Mesenchymal stem cell (in vitro differentiated cells and primary cell): ENCODE results near the gene AHNAK.
"Not testable (repeated sequence)": the region's sequence is repeated elsewhere in the genome, so short reads cannot be mapped to it uniquely, and the experiment has no call there.

ENCODE experiments used
- DNase-seq: peaks from one replicate; pipeline ENCODE4 v3.0.0-alpha.2; 2013
- H2AFZ ChIP-seq: one replicate; pipeline ENCODE4 v1.6.1; 2013; ENCODE audit warnings: low read depth, mild to moderate bottlenecking, control low read depth, inconsistent platforms, low read length, moderate library complexity
- H2AK5ac ChIP-seq: 2 replicates; pipeline ENCODE4 v1.6.1; 2013; ENCODE audit warnings: low read length, moderate library complexity, mild to moderate bottlenecking, inconsistent platforms; ENCODE audit not compliant: severe bottlenecking
- H2BK120ac ChIP-seq: one replicate; pipeline ENCODE4 v1.6.1; 2013; ENCODE audit warnings: low read depth, mild to moderate bottlenecking, inconsistent platforms, low read length, moderate library complexity
- H2BK12ac ChIP-seq, 2 experiments: one replicate each; pipeline ENCODE4 v1.6.1; 2013; ENCODE audit warnings: inconsistent platforms in 2 of 2, low read length in 2 of 2, mild to moderate bottlenecking in 2 of 2, moderate library complexity in 2 of 2, control low read depth in 1 of 2
- H2BK15ac ChIP-seq: one replicate; pipeline ENCODE4 v1.6.1; 2013; ENCODE audit warnings: mild to moderate bottlenecking, low read depth, inconsistent platforms; ENCODE audit not compliant: poor library complexity, severe bottlenecking
- H2BK5ac ChIP-seq: 2 replicates; pipeline ENCODE4 v1.6.1; 2013; ENCODE audit warnings: low read depth, mild to moderate bottlenecking, low read length, control low read depth, inconsistent platforms; ENCODE audit not compliant: poor library complexity, severe bottlenecking
- H3K14ac ChIP-seq, 2 experiments: one replicate each; pipeline ENCODE4 v1.6.1; 2013; ENCODE audit warnings: inconsistent platforms in 2 of 2, low read length in 2 of 2, control low read depth in 1 of 2, mild to moderate bottlenecking in 1 of 2, moderate library complexity in 1 of 2
- H3K18ac ChIP-seq, 2 experiments: one replicate each; pipeline ENCODE4 v1.6.1; 2013; ENCODE audit warnings: inconsistent platforms in 2 of 2, low read length in 2 of 2, control low read depth in 1 of 2, low read depth in 1 of 2, mild to moderate bottlenecking in 1 of 2
- H3K23ac ChIP-seq, 2 experiments: one replicate each; pipeline ENCODE4 v1.6.1; 2013; ENCODE audit warnings: inconsistent platforms in 2 of 2, low read length in 2 of 2, mild to moderate bottlenecking in 2 of 2, moderate library complexity in 2 of 2, control low read depth in 1 of 2
- H3K27ac ChIP-seq: 2 replicates; pipeline ENCODE4 v1.5.1; 2013; ENCODE audit warnings: mild to moderate bottlenecking, moderate library complexity, low read length, control low read depth, inconsistent platforms; ENCODE audit not compliant: poor library complexity, severe bottlenecking
- H3K27me3 ChIP-seq, 2 experiments: 2 replicates each; pipeline versions ENCODE4 v1.6.1 to v1.7.0; 2013; ENCODE audit warnings: low read length in 2 of 2, mild to moderate bottlenecking in 2 of 2, moderate library complexity in 2 of 2, control low read depth in 1 of 2, inconsistent platforms in 1 of 2; ENCODE audit not compliant: control insufficient read depth in 1 of 2, insufficient read depth in 1 of 2
- H3K36me3 ChIP-seq, 2 experiments: 2 replicates each; pipeline versions ENCODE4 v1.6.1 to v1.7.0; 2013; ENCODE audit warnings: low read length in 2 of 2, control low read depth in 1 of 2, inconsistent platforms in 1 of 2, low read depth in 1 of 2, mild to moderate bottlenecking in 1 of 2; ENCODE audit not compliant: insufficient read depth in 2 of 2, control insufficient read depth in 1 of 2
- H3K4ac ChIP-seq, 2 experiments: one replicate each; pipeline ENCODE4 v1.6.1; 2013; ENCODE audit warnings: inconsistent platforms in 2 of 2, low read length in 2 of 2, mild to moderate bottlenecking in 2 of 2, moderate library complexity in 2 of 2, control low read depth in 1 of 2, low read depth in 1 of 2
- H3K4me1 ChIP-seq: 2 replicates; pipeline ENCODE4 v1.6.1; 2013; ENCODE audit warnings: low read depth, low read length, control low read depth; ENCODE audit not compliant: control insufficient read depth, insufficient read depth
- H3K4me2 ChIP-seq: 2 replicates; pipeline ENCODE4 v1.6.1; 2013; ENCODE audit warnings: low read length, mild to moderate bottlenecking, inconsistent platforms; ENCODE audit not compliant: poor library complexity, severe bottlenecking
- H3K4me3 ChIP-seq, 2 experiments: 2 replicates each; pipeline versions ENCODE4 v1.5.1 to v1.7.0; 2013; ENCODE audit warnings: low read length in 2 of 2, mild to moderate bottlenecking in 2 of 2, control low read depth in 1 of 2, low read depth in 1 of 2; ENCODE audit not compliant: insufficient read depth in 1 of 2
- H3K79me1 ChIP-seq: replicated peaks from 2 replicates; pipeline ENCODE4 v1.6.1; 2013; ENCODE audit warnings: mild to moderate bottlenecking, control low read depth, low read length, inconsistent platforms; ENCODE audit not compliant: poor library complexity, severe bottlenecking
- H3K9ac ChIP-seq: 2 replicates; pipeline ENCODE4 v1.7.0; 2013; ENCODE audit warnings: mild to moderate bottlenecking, low read length, moderate library complexity
- H3K9me3 ChIP-seq: 2 replicates; pipeline ENCODE4 v1.7.0; 2013; ENCODE audit warnings: mild to moderate bottlenecking, low read length; ENCODE audit not compliant: control insufficient read depth
- H4K8ac ChIP-seq: one replicate; pipeline ENCODE4 v1.6.1; 2013; ENCODE audit warnings: inconsistent platforms, mild to moderate bottlenecking, low read length, moderate library complexity
- H4K91ac ChIP-seq: one replicate; pipeline ENCODE4 v1.6.1; 2013; ENCODE audit warnings: mild to moderate bottlenecking, low read length, inconsistent platforms
- WGBS: methylation state at CpG from one replicate; pipeline ENCODE4 v1.1.7; 2013; ENCODE audit warnings: mixed read lengths; 5-methylcytosine and 5-hydroxymethylcytosine counted together

Gene AHNAK

DNA sequence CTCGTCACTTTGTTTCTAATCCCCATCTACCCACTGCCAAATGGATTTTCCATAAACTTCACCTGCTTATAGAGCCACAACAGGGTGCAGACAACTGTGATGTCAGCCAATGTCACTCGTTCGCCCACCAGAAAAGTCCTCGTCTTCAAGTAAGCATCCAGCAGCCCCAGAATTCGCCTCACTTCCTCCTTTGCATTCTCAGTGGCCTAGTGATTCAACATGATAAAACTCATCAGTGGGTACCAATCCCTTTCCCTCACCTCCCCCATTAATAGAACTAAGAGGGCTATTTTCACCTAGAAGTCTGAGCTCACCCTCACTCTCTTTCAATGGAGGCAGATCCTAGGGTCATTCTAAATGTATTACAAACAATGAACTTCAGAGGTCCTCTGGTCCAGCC is 24.3 kb upstream of the AHNAK start:
- not testable (repeated sequence) for H3K14ac ChIP-seq, H4K91ac ChIP-seq, DNase-seq, H3K4me3 ChIP-seq, H2AFZ ChIP-seq, H2BK120ac ChIP-seq, H2BK12ac ChIP-seq, H3K18ac ChIP-seq, H3K27ac ChIP-seq, H2BK15ac ChIP-seq, H3K4ac ChIP-seq, H3K27me3 ChIP-seq, H3K9me3 ChIP-seq, H2AK5ac ChIP-seq, H3K79me1 ChIP-seq, H2BK5ac ChIP-seq, H3K4me2 ChIP-seq
- Histone ChIP-seq H3K36me3 (peaks cover 53 to 70% of the 10 kb centered on the region in 2 experiments), H4K8ac (peak overlapping the region; percentile 33), H3K4me1 (peaks cover 18% of the 10 kb centered on the region), H3K23ac (peak overlapping the region in 1 of 2 experiments; percentile 73), H3K9ac (peak overlapping the region; percentile 98)
- WGBS = 90% methylated on average over 5 of the region's 5 CpGs

DNA sequence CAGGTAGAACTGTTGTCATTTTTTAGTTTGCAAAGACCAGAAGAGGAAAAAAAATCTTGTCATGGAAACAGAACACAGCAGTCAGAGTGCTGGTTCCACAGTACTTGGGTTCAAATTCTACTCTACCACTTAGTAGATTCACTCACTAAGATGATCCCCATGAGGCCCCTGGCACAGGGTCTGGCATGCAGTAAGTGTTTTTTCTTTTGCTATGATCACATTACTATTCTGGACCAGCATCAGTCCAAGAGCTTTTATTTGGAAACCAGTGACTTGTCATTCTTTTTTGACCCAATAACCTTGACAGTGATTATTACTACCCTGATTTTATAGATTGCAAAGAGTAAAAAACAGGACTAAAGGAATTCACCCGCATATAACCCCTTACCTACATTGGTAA is 23.0 kb upstream of the AHNAK start:
- Histone ChIP-seq H2BK12ac (no peak overlapping the region), H3K9me3 (no peaks in the 10 kb centered on the region), H3K27ac (no peak overlapping the region), H2BK15ac (no peak overlapping the region), H3K4me2 (no peak overlapping the region), H3K4me3 (no peak overlapping the region), H3K36me3 (peaks cover 50 to 79% of the 10 kb centered on the region in 2 experiments), H3K9ac (peak overlapping the region; percentile 3), H2AK5ac (no peak overlapping the region), H3K18ac (no peak overlapping the region), H3K23ac (no peak overlapping the region), H3K27me3 (no peaks in the 10 kb centered on the region), H3K4me1 (peaks cover 9% of the 10 kb centered on the region), H3K14ac (no peak overlapping the region), H3K4ac (no peak overlapping the region), H2AFZ (no peak overlapping the region), H2BK120ac (no peak overlapping the region), H3K79me1 (no peaks in the 10 kb centered on the region), H4K8ac (no peak overlapping the region), H2BK5ac (no peak overlapping the region), H4K91ac (no peak overlapping the region)
- no peak for DNase-seq
- WGBS = 93% methylated on average over 1 of the region's 1 CpG

DNA sequence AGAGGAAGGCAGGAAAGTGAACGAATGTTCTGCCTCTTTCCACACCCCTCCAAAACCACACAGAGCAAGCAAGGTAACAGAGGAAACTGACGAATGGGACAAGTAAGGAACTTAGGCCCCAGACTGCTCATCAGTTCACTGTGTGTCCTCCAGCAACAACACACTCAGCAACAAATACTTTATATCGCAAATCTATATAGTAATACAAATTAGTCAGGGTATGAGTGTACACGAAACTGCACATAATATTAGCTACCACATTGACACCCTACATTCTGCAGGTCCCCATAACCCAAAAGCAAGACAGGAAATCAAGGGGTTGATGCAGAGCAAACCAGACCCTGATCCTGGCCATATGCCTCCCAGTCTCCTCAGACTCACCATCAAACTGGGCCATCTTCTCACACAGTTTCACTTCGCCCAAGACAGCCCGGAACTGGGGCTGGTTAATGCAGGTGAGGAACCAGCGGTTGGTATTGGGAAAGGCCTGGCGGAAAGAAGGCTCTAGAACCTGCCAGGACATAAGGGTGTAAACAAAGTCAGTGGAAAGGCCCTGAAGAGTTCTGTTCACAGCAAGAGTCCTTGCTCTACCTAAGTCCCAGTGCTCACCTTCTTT is 20.5 kb upstream of the AHNAK start:
- Histone ChIP-seq H2BK15ac (no peak overlapping the region), H3K9me3 (no peaks in the 10 kb centered on the region), H4K91ac (no peak overlapping the region), H3K4me1 (peaks cover 8% of the 10 kb centered on the region), H3K27me3 (no peaks in the 10 kb centered on the region), H3K14ac (no peak overlapping the region), H2AFZ (no peak overlapping the region), H3K23ac (no peak overlapping the region), H3K18ac (no peak overlapping the region), H3K4ac (no peak overlapping the region), H3K36me3 (peaks cover 68 to 88% of the 10 kb centered on the region in 2 experiments), H3K27ac (no peak overlapping the region), H2BK5ac (no peak overlapping the region), H4K8ac (peak overlapping the region; percentile 28), H2BK120ac (no peak overlapping the region), H2BK12ac (no peak overlapping the region), H3K79me1 (peaks cover 1% of the 10 kb centered on the region), H3K4me2 (no peak overlapping the region), H2AK5ac (no peak overlapping the region), H3K4me3 (no peak overlapping the region), H3K9ac (peak overlapping the region; percentile 26)
- DNase-seq = no peak
- WGBS = 97% methylated on average over 6 of the region's 8 CpGs

DNA sequence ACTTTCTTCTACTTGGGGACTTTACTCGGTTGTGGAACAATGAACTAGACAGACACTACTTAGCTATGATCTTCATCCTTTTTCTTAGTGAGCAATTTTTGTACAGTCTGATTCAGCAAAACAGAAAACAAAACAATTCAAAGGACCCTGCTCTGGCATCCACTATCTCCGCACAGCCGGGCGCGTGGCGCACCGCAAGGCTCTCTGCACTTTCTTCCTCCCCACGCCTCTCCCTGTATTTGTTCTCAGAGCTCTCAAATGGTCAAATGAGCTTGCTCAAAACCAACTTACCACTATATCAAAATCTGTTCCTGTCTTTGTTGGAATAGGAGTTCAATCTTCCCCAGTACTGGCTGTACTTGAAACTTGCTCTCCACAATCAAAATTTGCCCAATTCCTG is 19.6 kb upstream of the AHNAK start:
- no peak for DNase-seq
- no peak overlapping the region for H3K4ac ChIP-seq
- no peak overlapping the region for H4K91ac ChIP-seq
- no peak overlapping the region for H3K14ac ChIP-seq
- H3K4me2 ChIP-seq = no peak overlapping the region
- H3K4me1 ChIP-seq = peaks cover 4% of the 10 kb centered on the region
- no peak overlapping the region for H3K23ac ChIP-seq
- H2BK120ac ChIP-seq = no peak overlapping the region
- H3K36me3 ChIP-seq = peaks cover 64 to 87% of the 10 kb centered on the region in 2 experiments
- no peak overlapping the region for H2BK12ac ChIP-seq
- H3K9me3 ChIP-seq = no peaks in the 10 kb centered on the region
- H3K4me3 ChIP-seq = no peak overlapping the region
- H2BK15ac ChIP-seq = no peak overlapping the region
- H3K27me3 ChIP-seq = no peaks in the 10 kb centered on the region
- 95% methylated on average over 8 of the region's 8 CpGs for WGBS
- no peak overlapping the region for H2AK5ac ChIP-seq
- no peak overlapping the region for H2BK5ac ChIP-seq
- peak overlapping the region; percentile 16 for H3K9ac ChIP-seq
- no peak overlapping the region for H4K8ac ChIP-seq
- no peak overlapping the region for H3K18ac ChIP-seq
- peaks cover 1% of the 10 kb centered on the region for H3K79me1 ChIP-seq
- no peak overlapping the region for H3K27ac ChIP-seq
- no peak overlapping the region for H2AFZ ChIP-seq
